HEK293T (cell line): ENCODE data around the gene HLA-F.

Experiments used
- ARNT ChIP-seq: fragments of 450-650 bp; IDR thresholded peaks from 2 replicates; pipeline ENCODE4 v1.6.1; 2017; ENCODE audit warnings: mild to moderate bottlenecking
- FOXA1 ChIP-seq: fragments of 450-650 bp; IDR thresholded peaks from 2 replicates; pipeline ENCODE4 v1.6.1; 2016; ENCODE audit warnings: mild to moderate bottlenecking
- FOXM1 ChIP-seq: fragments of 450-650 bp; IDR thresholded peaks from 2 replicates; pipeline ENCODE4 v1.6.1; 2017; ENCODE audit warnings: mild to moderate bottlenecking, borderline replicate concordance
- HDGF ChIP-seq: fragments of 450-650 bp; IDR thresholded peaks from 2 replicates; pipeline ENCODE4 v1.6.1; 2017; ENCODE audit warnings: antibody characterized with exemption, borderline replicate concordance
- L3MBTL2 ChIP-seq: fragments of 450-650 bp; conservative IDR thresholded peaks from 2 replicates; pipeline ENCODE4 v1.6.1; 2016; ENCODE audit warnings: mild to moderate bottlenecking
- LEF1 ChIP-seq: fragments of 450-650 bp; IDR thresholded peaks from 2 replicates; pipeline ENCODE4 v1.6.1; 2017; ENCODE audit warnings: mild to moderate bottlenecking, borderline replicate concordance
- NFRKB ChIP-seq: fragments of 450-650 bp; IDR thresholded peaks from 2 replicates; pipeline ENCODE4 v1.6.1; 2016; ENCODE audit warnings: mild to moderate bottlenecking, moderate library complexity
- SP1 ChIP-seq: fragments of 450-650 bp; IDR thresholded peaks from 2 replicates; pipeline ENCODE4 v1.6.1; 2017
- SUZ12 ChIP-seq: fragments of 450-650 bp; IDR thresholded peaks from 2 replicates; pipeline ENCODE4 v1.6.1; 2016; ENCODE audit warnings: mild to moderate bottlenecking
- TARDBP ChIP-seq: fragments of 450-650 bp; IDR thresholded peaks from 2 replicates; pipeline ENCODE4 v1.6.1; 2016
- TF ChIP-seq, protein P1 (sequence below): fragments of 450-650 bp; IDR thresholded peaks from 2 replicates; pipeline ENCODE4 v1.6.1; 2016

DNA sequence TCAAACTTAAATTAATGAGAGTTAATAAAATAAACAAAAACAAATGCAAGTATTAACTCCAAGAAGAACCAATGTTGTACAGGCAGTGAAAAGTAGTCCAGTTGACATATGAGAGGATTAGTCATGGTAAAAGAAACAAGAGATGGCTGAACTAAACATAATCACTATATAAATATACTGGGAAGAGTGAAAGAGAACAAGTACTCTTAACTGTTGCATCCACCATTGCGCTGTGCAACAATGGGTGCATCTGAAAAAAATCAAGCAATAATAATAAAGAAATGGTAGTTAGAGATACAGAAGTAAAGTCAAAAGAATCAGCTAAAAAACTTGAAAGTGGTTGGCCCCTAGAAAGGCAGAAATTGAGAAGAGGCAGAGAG is 16.6 kb downstream of the HLA-F start:
- TF ChIP-seq SP1 (no peak), FOXA1 (no peak), TARDBP (no peak), HDGF (no peak), ARNT (no peak), NFRKB (no peak), LEF1 (no peak), FOXM1 (no peak), SUZ12 (no peak), L3MBTL2 (no peak)
- TF ChIP-seq, protein P1, sequence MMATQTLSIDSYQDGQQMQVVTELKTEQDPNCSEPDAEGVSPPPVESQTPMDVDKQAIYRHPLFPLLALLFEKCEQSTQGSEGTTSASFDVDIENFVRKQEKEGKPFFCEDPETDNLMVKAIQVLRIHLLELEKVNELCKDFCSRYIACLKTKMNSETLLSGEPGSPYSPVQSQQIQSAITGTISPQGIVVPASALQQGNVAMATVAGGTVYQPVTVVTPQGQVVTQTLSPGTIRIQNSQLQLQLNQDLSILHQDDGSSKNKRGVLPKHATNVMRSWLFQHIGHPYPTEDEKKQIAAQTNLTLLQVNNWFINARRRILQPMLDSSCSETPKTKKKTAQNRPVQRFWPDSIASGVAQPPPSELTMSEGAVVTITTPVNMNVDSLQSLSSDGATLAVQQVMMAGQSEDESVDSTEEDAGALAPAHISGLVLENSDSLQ, result no peak
